HepG2 (cell line): Measurements from ENCODE around the gene SPACDR. TPM values are rescaled to one million over a fixed set of nuclear protein-coding genes. Genes with fewer than 3 reads are reported as not detected.

ENCODE experiments used
- AKNA ChIP-seq: sonication (generic); formaldehyde crosslinking; IDR thresholded peaks from 2 replicates; pipeline ENCODE4 v1.4.0; 2020; ENCODE audit warnings: missing genetic modification reagents, borderline replicate concordance
- ERF ChIP-seq: IDR thresholded peaks from 2 replicates; pipeline ENCODE4 v1.6.1; 2018; ENCODE audit warnings: missing biosample characterization, missing genetic modification reagents
- ETV5 ChIP-seq: IDR thresholded peaks from 2 replicates; pipeline ENCODE4 v1.6.1; 2018; ENCODE audit warnings: missing biosample characterization, missing genetic modification reagents, inconsistent platforms, borderline replicate concordance
- FIP1L1 ChIP-seq: fragments of 200-400 bp; formaldehyde crosslinking; IDR thresholded peaks from 2 replicates; pipeline ENCODE4 v1.6.1; 2018; ENCODE audit warnings: low read depth, mild to moderate bottlenecking, low read length, moderate library complexity, borderline replicate concordance; ENCODE audit not compliant: insufficient read depth
- FOXP1 ChIP-seq, 2 experiments: fragments of 450-650 bp in 1 of 2; IDR thresholded peaks; 2 replicates each; pipeline ENCODE4 v1.6.1; 2017 to 2018; ENCODE audit warnings: antibody characterized with exemption in 1 of 2
- HNRNPL ChIP-seq: fragments of 200-400 bp; formaldehyde crosslinking; IDR thresholded peaks from 2 replicates; pipeline ENCODE4 v1.6.1; 2017; ENCODE audit warnings: mild to moderate bottlenecking, low read depth, low read length
- IKZF1 ChIP-seq: fragments of 450-650 bp; IDR thresholded peaks from 2 replicates; pipeline ENCODE4 v1.7.1; 2016
- KAT8 ChIP-seq: IDR thresholded peaks from 2 replicates; pipeline ENCODE4 v1.6.1; 2016; ENCODE audit warnings: missing genetic modification reagents, missing compliant biosample characterization
- KDM5B ChIP-seq: sonication (generic); formaldehyde crosslinking; IDR thresholded peaks from 2 replicates; pipeline ENCODE4 v1.4.0; 2020; ENCODE audit warnings: missing genetic modification reagents, mild to moderate bottlenecking, borderline replicate concordance
- LCORL ChIP-seq, 2 experiments: fragments of 450-650 bp in 1 of 2; sonication (generic) in 1 of 2; formaldehyde crosslinking in 1 of 2; IDR thresholded peaks; 2 replicates each; pipeline versions ENCODE4 v1.5.0 to v1.6.1; 2017 to 2020; ENCODE audit warnings: antibody characterized with exemption in 1 of 2, missing genetic modification reagents in 1 of 2
- MED1 ChIP-seq: sonication (generic); formaldehyde crosslinking; IDR thresholded peaks from 2 replicates; pipeline ENCODE4 v1.4.0; 2020; ENCODE audit warnings: missing genetic modification reagents
- PAF1 ChIP-seq: IDR thresholded peaks from 2 replicates; pipeline ENCODE4 v1.6.1; 2016; ENCODE audit warnings: missing genetic modification reagents, missing compliant biosample characterization
- SP4 ChIP-seq: sonication (generic); formaldehyde crosslinking; IDR thresholded peaks from 2 replicates; pipeline ENCODE4 v1.8.1; 2023; ENCODE audit warnings: mild to moderate bottlenecking, missing genetic modification reagents
- STAG1 ChIP-seq: sonication (generic); formaldehyde crosslinking; IDR thresholded peaks from 2 replicates; pipeline ENCODE4 v1.4.0; 2020; ENCODE audit warnings: missing genetic modification reagents
- SUZ12 ChIP-seq: fragments of 150-350 bp; IDR thresholded peaks from 2 replicates; pipeline ENCODE4 v1.6.1; 2014; ENCODE audit warnings: low read depth, low read length
- TAF15 ChIP-seq: fragments of 200-400 bp; formaldehyde crosslinking; IDR thresholded peaks from one replicate; pipeline ENCODE4 v1.6.1; 2018; ENCODE audit warnings: mild to moderate bottlenecking, low read depth, low read length; ENCODE audit not compliant: poor library complexity, severe bottlenecking
- ZNF136 ChIP-seq: sonication (generic); formaldehyde crosslinking; IDR thresholded peaks from 2 replicates; pipeline ENCODE4 v1.8.1; 2022; ENCODE audit warnings: low read depth, mild to moderate bottlenecking, moderate library complexity, missing genetic modification reagents
- ZNF292 ChIP-seq: sonication (generic); formaldehyde crosslinking; IDR thresholded peaks from 2 replicates; pipeline ENCODE4 v1.8.1; 2022; ENCODE audit warnings: mild to moderate bottlenecking, low read depth, missing genetic modification reagents, borderline replicate concordance
- ZNF546 ChIP-seq: sonication (generic); formaldehyde crosslinking; conservative IDR thresholded peaks from 2 replicates; pipeline ENCODE4 v1.8.1; 2023; ENCODE audit warnings: mild to moderate bottlenecking, missing genetic modification reagents
- polyA plus RNA-seq, 8 experiments: library from polyadenylated mRNA; depleted of rRNA in 3 of 8; stranded (reverse) in 7 of 8; unstranded in 1 of 8; fragments of >200 nt; fragmentation: Illumina TruSeq in 4 of 8; extraction: Trizol in 4 of 8; gene quantifications; 2 replicates each; pipeline versions ENCODE4 v1.2.1 to v1.2.3, GENCODE V29; 2011 to 2016; ENCODE audit warnings: low read depth in 4 of 8, missing spikeins in 1 of 8, mixed read lengths in 1 of 8; ENCODE audit not compliant: insufficient read depth in 1 of 8
- total RNA-seq, 5 experiments: library from RNA; depleted of rRNA; stranded (reverse); fragments of >200 nt; fragmentation: Illumina TruSeq; extraction: Trizol; gene quantifications; 2 replicates each; pipeline ENCODE4 v1.2.3, GENCODE V29; 2016; ENCODE audit warnings: low read depth in 1 of 5
- TF ChIP-seq, protein P1 (sequence below): sonication (generic); formaldehyde crosslinking; IDR thresholded peaks from 2 replicates; pipeline ENCODE4 v1.4.0; 2020; ENCODE audit warnings: mild to moderate bottlenecking, missing genetic modification reagents
- TF ChIP-seq, protein P2 (sequence below): sonication (generic); formaldehyde crosslinking; conservative IDR thresholded peaks from 2 replicates; pipeline ENCODE4 v1.4.0; 2020; ENCODE audit warnings: missing genetic modification reagents
- TF ChIP-seq, protein P3 (sequence below): IDR thresholded peaks from 2 replicates; pipeline ENCODE4 v1.6.1; 2016; ENCODE audit warnings: missing biosample characterization, missing genetic modification reagents, low read depth

SPACDR gene
- total and polyA plus RNA-seq, 2 of the 13 experiments (the other 11 are each of a cell fraction or from before 2014, with no cell fraction given): 0.41 TPM; not detected in 1

GRCh38 chr7:100465702-100466311, 1.7 kb upstream of the SPACDR start (continued):
- no peak for TF ChIP-seq LCORL (IDR thresholded peaks at IDR 0.05)
- 0 out of 2 replicates have a peak, but pooled peaks have one; percentile 40 for TF ChIP-seq LCORL (CRISPR knock-in tag; IDR thresholded peaks at IDR 0.05)
- no peak for TF ChIP-seq SP4 (CRISPR knock-in tag)
- TF ChIP-seq ZNF136 (CRISPR knock-in tag): no peak
- no peak for TF ChIP-seq FIP1L1
- TF ChIP-seq ETV5 (CRISPR knock-in tag): peak; percentile 29; the same call in 1 of the 2 replicates
- TF ChIP-seq TAF15: no peak
- TF ChIP-seq FOXP1 (IDR thresholded peaks at IDR 0.05): no peak
- TF ChIP-seq FOXP1 (CRISPR knock-in tag; IDR thresholded peaks at IDR 0.05): no peak
- 0 out of 2 replicates have a peak, but pooled peaks have one; percentile 38 for TF ChIP-seq KAT8
- no peak for TF ChIP-seq PAF1
- TF ChIP-seq KDM5B (CRISPR knock-in tag): 0 out of 2 replicates have a peak, but pooled peaks have one; percentile 25
- TF ChIP-seq, protein P1, sequence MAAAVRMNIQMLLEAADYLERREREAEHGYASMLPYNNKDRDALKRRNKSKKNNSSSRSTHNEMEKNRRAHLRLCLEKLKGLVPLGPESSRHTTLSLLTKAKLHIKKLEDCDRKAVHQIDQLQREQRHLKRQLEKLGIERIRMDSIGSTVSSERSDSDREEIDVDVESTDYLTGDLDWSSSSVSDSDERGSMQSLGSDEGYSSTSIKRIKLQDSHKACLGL (CRISPR knock-in tag): no peak
- TF ChIP-seq, protein P2, sequence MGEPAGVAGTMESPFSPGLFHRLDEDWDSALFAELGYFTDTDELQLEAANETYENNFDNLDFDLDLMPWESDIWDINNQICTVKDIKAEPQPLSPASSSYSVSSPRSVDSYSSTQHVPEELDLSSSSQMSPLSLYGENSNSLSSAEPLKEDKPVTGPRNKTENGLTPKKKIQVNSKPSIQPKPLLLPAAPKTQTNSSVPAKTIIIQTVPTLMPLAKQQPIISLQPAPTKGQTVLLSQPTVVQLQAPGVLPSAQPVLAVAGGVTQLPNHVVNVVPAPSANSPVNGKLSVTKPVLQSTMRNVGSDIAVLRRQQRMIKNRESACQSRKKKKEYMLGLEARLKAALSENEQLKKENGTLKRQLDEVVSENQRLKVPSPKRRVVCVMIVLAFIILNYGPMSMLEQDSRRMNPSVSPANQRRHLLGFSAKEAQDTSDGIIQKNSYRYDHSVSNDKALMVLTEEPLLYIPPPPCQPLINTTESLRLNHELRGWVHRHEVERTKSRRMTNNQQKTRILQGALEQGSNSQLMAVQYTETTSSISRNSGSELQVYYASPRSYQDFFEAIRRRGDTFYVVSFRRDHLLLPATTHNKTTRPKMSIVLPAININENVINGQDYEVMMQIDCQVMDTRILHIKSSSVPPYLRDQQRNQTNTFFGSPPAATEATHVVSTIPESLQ (CRISPR knock-in tag): no peak
- TF ChIP-seq ZNF292 (CRISPR knock-in tag): no peak
- no peak for TF ChIP-seq ERF (CRISPR knock-in tag)
- TF ChIP-seq MED1 (CRISPR knock-in tag): peak; percentile 38; the same call in 1 of the 2 replicates
- peak; percentile 87 for TF ChIP-seq STAG1 (CRISPR knock-in tag)
- TF ChIP-seq, protein P3, sequence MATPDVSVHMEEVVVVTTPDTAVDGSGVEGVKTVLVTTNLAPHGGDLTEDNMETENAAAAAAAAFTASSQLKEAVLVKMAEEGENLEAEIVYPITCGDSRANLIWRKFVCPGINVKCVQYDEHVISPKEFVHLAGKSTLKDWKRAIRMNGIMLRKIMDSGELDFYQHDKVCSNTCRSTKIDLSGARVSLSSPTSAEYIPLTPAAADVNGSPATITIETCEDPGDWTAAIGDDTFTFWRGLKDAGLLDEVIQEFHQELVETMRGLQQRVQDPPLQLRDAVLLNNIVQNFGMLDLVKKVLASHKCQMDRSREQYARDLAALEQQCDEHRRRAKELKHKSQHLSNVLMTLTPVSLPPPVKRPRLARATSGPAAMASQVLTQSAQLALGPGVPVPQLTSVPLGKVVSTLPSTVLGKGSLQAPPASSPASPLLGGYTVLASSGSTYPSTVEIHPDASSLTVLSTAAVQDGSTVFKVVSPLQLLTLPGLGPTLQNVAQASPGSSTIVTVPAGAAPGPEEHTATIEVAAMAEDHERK (CRISPR knock-in tag): no peak
- no peak for TF ChIP-seq ZNF546 (CRISPR knock-in tag)
- TF ChIP-seq AKNA: no peak
- TF ChIP-seq SUZ12: no peak
- peak; percentile 95 for TF ChIP-seq HNRNPL
- no peak for TF ChIP-seq IKZF1
